Stimulated activated CD8-positive, alpha-beta memory T cell treated with anti-CD3 and anti-CD28 coated beads, Interleukin-12 subunit alpha, Interleukin-12 subunit beta, amount 100 ng/mL, for 4 hours (primary cell): ENCODE results near the gene FOXO3.
"Not testable (repeated sequence)": the region's sequence is repeated elsewhere in the genome, so short reads cannot be mapped to it uniquely, and the experiment has no call there.

Experiments used
- DNase-seq: peaks from one replicate; pipeline ENCODE4 v3.0.0-alpha.2; 2020; ENCODE audit warnings: low read depth

FOXO3 gene

GRCh38 chr6:108661430-108661829 is 100.7 kb downstream of the FOXO3 start:
- DNase-seq = no peak

- DNase-seq = no peak
Measured at GRCh38 chr6:108661982-108662381, 101.3 kb downstream of the FOXO3 start.

- DNase-seq = no peak
Measured at GRCh38 chr6:108662702-108663101, 102.0 kb downstream of the FOXO3 start.

- DNase-seq = not testable (repeated sequence)
Measured at GRCh38 chr6:108663494-108664064, 102.9 kb downstream of the FOXO3 start.

- DNase-seq = no peak
Measured at GRCh38 chr6:108665495-108666196, 104.9 kb downstream of the FOXO3 start.

GRCh38 chr6:108666656-108667260 is 106.0 kb downstream of the FOXO3 start:
- no peak for DNase-seq

- no peak for DNase-seq
Measured at GRCh38 chr6:108667993-108668392, 107.3 kb downstream of the FOXO3 start.

GRCh38 chr6:108669673-108670072 is 109.0 kb downstream of the FOXO3 start:
- DNase-seq = no peak

- DNase-seq = no peak
Measured at GRCh38 chr6:108671175-108671574, 110.5 kb downstream of the FOXO3 start.

GRCh38 chr6:108671790-108672189 is 111.1 kb downstream of the FOXO3 start:
- DNase-seq = no peak

GRCh38 chr6:108672641-108673040 is 111.9 kb downstream of the FOXO3 start:
- no peak for DNase-seq

GRCh38 chr6:108673153-108673552 is 112.4 kb downstream of the FOXO3 start:
- no peak for DNase-seq

- DNase-seq = no peak
Measured at GRCh38 chr6:108673602-108674001, 112.9 kb downstream of the FOXO3 start.

GRCh38 chr6:108675226-108676200 is 114.8 kb downstream of the FOXO3 start:
- DNase-seq = no peak

- DNase-seq = no peak
Measured at GRCh38 chr6:108676555-108676954, 115.8 kb downstream of the FOXO3 start.

GRCh38 chr6:108677357-108677756 is 116.6 kb downstream of the FOXO3 start:
- DNase-seq = no peak

GRCh38 chr6:108677894-108678293 is 117.2 kb downstream of the FOXO3 start:
- DNase-seq = no peak

- DNase-seq = not testable (repeated sequence)
Measured at GRCh38 chr6:108680314-108680713, 119.6 kb downstream of the FOXO3 start.

GRCh38 chr6:108681721-108682120 is 121.0 kb downstream of the FOXO3 start:
- not testable (repeated sequence) for DNase-seq

- not testable (repeated sequence) for DNase-seq
Measured at GRCh38 chr6:108682383-108683119, 121.8 kb downstream of the FOXO3 start.

GRCh38 chr6:108683976-108684375 is 123.3 kb downstream of the FOXO3 start:
- not testable (repeated sequence) for DNase-seq
